IPS DF 19.7 (cell line): ENCODE measurements around the gene ABCC6.
"Not testable (repeated sequence)": the region's sequence is repeated elsewhere in the genome, so short reads cannot be mapped to it uniquely, and the experiment has no call there.

Source experiments
- DNase-seq: peaks from one replicate; pipeline ENCODE4 v3.0.0-alpha.2; 2013; ENCODE audit warnings: low read depth, low spot score

The ABCC6 gene

DNA sequence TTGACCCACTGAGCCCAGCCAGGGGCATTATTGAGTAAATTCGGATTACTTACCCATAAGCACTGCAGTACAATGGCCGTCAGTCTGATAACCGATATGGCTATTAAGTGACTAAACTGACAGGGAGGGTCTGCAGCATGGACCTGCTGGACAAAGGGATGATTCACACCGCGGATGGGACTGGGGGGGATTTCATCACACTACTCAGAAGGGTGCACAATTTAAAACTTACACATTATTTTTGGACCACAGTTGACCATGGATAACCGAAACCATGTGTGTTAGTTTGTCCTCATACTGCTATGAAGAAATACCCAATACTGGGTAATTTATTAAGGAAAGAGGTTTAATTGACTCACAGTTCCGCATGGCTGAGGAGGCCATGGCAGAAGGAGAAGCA lies 106.5 kb downstream of the ABCC6 start:
- DNase-seq, result no peak

DNA sequence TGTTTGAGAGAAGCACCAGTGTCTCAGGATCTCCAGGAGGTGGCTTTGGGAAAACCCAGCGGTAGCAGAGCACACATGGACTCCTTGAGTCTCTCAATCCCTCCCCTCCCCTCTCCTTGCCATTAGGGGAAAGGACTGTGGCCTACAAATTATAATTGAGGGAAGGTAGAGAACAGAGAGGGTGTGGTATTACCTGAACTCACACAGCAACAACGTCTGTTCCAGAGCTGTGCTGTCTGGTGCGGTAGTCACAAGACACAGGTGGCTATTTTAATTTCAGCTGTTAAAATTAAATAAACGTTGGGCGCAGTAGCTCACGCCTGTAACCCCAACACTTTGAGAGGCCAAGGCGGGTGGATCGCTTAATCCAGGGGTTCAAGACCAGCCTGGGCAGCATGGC lies 110.2 kb downstream of the ABCC6 start:
- DNase-seq, result no peak

DNA sequence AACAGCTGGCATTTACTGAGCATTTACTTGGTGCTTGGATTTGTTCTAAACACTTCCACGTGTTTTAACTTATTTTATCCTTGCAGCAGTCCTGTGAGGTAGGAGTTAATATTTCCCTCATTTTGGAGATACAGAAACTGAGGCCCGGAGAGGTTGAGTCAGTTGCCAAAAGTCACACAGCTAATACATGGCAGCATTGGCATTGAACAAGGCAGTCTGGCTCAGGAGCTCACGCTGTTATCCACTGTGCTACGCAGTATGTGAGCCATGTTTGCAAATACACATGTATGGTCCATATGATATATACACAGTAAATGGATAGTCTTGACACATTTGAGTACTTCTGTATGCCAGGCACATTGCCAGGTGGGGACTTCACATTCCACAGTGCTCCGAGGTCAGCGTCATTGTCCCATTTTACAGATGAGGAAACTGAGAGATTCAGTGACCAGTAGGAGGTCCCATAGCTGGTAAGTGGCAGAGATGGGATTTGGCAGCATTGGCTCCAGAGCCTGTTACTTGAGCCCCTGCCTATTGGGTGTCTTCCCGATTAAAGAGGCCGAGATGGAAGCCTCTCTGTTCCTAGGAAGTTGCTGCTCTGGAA lies 110.7 kb downstream of the ABCC6 start:
- no peak for DNase-seq

DNA sequence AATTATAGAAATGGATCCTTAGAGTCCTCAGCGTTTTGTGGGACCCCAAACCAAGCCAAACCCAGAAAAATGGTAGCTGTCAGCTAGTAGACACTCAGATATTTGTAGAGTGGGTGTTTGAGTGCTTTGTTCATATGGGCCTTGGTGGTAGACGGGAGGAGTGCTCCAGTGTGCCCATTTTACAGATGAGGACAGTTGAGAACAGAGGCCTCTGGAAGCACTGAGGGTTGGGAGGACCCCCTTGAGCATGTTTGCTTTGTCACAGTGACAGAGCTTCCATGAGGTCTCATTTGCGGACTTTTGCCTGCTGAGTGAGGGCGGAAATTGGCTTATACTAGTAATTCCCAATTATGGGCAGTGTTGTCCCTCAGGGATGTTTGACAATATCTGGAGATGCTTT lies 111.7 kb downstream of the ABCC6 start:
- DNase-seq, result no peak

GRCh38 chr16:16110111-16110490 lies 113.2 kb downstream of the ABCC6 start:
- DNase-seq, result no peak

DNA sequence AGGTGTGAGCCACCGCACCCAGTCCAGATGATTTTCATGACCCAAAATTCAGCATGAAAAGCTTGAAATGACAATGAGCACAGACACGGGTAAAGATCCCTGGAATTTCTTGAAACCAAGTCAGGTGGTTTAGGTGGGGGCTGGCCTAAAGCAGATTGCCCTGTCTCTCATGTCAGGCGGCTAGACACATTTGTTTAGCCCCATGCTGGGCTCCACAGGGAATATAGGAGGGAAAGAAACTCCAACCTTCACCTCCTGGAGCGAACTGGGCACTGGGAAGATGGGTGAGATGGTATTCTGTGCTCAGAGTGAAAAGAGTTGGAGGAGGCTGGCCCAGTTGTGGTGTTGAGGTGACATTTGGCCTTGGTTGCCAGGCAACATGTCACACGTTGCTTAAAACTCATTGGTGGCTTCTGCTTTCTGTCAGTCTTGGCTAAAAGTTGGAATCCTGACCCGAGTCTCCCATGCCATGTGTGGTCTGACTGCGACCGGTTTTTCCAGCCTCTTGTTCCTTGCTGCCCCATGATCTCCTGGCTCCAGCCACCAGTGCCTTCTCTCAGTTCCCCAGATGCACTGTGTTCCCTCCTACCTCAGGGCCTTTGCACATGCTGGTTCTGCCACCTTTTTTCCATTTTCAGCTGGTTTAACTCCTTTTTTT lies 113.7 kb downstream of the ABCC6 start:
- DNase-seq, result no peak

GRCh38 chr16:16108759-16109158 lies 114.5 kb downstream of the ABCC6 start:
- no peak for DNase-seq

GRCh38 chr16:16107839-16108238 lies 115.5 kb downstream of the ABCC6 start:
- DNase-seq, result no peak

GRCh38 chr16:16106466-16106865 lies 116.8 kb downstream of the ABCC6 start:
- DNase-seq, result no peak

DNA sequence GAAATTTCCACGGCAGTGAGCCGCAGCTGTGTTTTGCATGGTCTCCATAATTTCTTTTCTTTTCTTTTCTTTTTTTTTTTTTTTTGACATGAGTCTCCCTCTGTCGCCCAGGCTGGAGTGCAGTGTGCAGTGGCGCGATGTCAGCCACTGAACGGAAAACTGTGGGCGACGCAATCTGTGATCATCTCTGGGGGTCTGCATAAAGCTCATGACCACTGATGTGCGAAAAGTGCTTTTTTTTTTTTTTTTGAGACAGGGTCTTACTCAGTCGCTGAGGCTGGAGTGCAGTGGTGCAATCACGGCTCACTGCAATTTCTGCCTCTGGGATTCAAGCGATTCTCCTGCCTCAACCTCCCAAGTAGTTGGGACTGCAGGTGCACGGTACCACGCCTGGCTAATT lies 117.6 kb downstream of the ABCC6 start:
- no peak for DNase-seq

- DNase-seq, result not testable (repeated sequence)
These were observed 118.5 kb downstream of the ABCC6 start for GRCh38 chr16:16104804-16105141.

DNA sequence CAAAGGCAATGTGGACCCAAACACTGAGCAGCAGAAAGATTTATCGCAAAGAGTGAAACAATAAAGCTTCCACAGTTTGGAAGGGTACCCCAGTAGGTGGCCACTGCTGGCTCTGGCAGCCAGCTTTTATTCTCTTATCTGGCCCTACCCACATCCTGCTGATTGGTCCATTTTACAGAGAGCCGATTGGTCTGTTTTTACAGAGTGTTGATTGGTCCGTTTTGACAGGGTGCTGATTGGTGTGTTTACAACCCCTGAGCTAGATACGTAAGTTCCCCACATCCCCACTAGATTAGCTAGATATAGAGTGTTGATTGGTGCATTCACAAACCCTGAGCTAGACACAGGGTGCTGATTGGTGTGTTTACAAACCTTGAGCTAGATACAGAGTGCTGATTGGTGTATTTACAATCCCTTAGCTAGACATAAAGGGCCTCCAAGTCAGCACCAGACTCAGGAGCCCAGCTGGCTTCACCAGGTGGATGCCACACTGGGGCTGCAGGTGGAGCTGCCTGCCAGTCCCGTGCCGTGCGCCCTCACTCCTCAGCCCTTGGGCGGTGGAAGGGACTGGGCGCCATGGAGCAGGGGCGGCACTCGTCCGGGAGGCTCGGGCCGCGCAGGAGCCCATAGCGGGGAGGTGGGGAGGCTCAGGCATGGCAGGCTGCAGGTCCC lies 119.0 kb downstream of the ABCC6 start:
- DNase-seq, result not testable (repeated sequence)

GRCh38 chr16:16102738-16103137 lies 120.6 kb downstream of the ABCC6 start:
- DNase-seq, result no peak

DNA sequence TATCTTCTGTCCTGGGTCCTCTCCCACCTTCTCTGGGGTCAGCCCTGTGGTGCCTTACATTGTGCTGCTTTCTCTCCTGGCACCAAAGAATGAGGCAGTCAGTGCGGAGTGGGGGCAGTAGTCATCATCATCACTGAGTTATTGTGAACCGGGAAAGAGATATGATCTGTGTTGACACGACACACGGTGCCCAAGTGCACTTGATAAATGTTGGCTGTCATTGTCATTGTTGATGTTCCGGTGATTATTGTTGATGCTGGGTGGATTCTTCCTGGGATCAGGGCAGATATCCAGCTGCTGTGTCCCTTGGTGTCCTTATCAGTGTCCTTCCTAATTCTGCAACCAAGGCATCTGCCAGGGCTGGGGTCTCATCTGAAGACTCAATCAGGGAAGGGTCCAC lies 121.7 kb downstream of the ABCC6 start:
- no peak for DNase-seq

DNA sequence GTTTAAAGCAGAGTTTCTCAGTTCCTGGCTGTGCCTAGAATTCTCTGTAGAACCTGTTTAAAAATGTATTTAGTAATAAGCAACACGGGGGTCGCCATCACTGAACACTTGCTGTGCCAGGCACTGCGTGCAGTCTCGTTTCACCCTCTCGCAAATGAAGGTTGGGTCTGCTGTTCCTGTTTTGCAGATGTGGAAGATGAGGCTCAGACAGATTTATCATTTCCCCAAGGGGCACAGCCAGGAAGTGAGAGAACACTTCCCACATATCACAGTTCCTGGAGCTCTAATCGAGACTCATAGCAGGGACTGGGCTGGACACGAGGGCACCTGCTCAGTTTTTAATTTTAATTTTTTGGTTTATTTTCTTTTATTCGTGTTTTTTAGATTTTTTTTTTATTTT lies 122.7 kb downstream of the ABCC6 start:
- DNase-seq, result no peak

GRCh38 chr16:16099320-16099719 lies 124.0 kb downstream of the ABCC6 start:
- DNase-seq, result no peak
